MCF 10A (cell line): ENCODE data around the gene CCDC197. TPM values are rescaled to one million over a fixed set of nuclear protein-coding genes. Genes with fewer than 3 reads are reported as not detected.

Experiments used
- BruUV-seq: library from RNA; stranded (reverse); fragments of 400-500 nt; replicated peaks from 2 replicates; lab custom pipeline; 2021; lab: Mats Ljungman, UMichigan
- CTCF ChIA-PET: fragments of 300-600 bp; sonication (Branson Sonifier 250); formaldehyde crosslinking; extraction: SDS; loops from one replicate; lab custom pipeline; 2021; ENCODE audit warnings: antibody characterized with exemption, inconsistent platforms; lab: Yijun Ruan, JAX
- POLR2A ChIA-PET: fragments of 300-600, 350-650 bp; sonication (Branson Sonifier 250); formaldehyde crosslinking; extraction: SDS; loops from one replicate; lab custom pipeline; 2020; ENCODE audit warnings: antibody characterized with exemption, inconsistent platforms; lab: Yijun Ruan, JAX
- DNase-seq: peaks from one replicate; pipeline ENCODE4 v3.0.0-alpha.2; 2018; ENCODE audit not compliant: unreplicated experiment
- H3K27ac Mint-ChIP-seq: one replicate; pipeline ENCODE4 v1.8.0; 2022; ENCODE audit warnings: mild to moderate bottlenecking, low read depth, mixed read lengths; ENCODE audit not compliant: unreplicated experiment
- H3K27me3 Mint-ChIP-seq: one replicate; pipeline ENCODE4 v1.8.0; 2022; ENCODE audit warnings: mixed read lengths; ENCODE audit not compliant: insufficient read depth, unreplicated experiment
- H3K36me3 Mint-ChIP-seq: one replicate; pipeline ENCODE4 v1.8.0; 2022; ENCODE audit warnings: mild to moderate bottlenecking, moderate library complexity, mixed read lengths; ENCODE audit not compliant: insufficient read depth, unreplicated experiment
- H3K4me1 Mint-ChIP-seq: one replicate; pipeline ENCODE4 v1.8.0; 2022; ENCODE audit warnings: mixed read lengths; ENCODE audit not compliant: insufficient read depth, unreplicated experiment
- H3K4me3 Mint-ChIP-seq: one replicate; pipeline ENCODE4 v1.8.0; 2022; ENCODE audit warnings: mild to moderate bottlenecking, moderate library complexity, mixed read lengths; ENCODE audit not compliant: unreplicated experiment
- H3K9me3 Mint-ChIP-seq: one replicate; pipeline ENCODE4 v1.8.0; 2022; ENCODE audit warnings: mixed read lengths; ENCODE audit not compliant: unreplicated experiment
- CTCF ChIP-seq: fragments of 200-600 bp; IDR thresholded peaks from one replicate; pipeline ENCODE4 v1.8.0; 2022; ENCODE audit warnings: antibody characterized with exemption, mild to moderate bottlenecking; ENCODE audit not compliant: unreplicated experiment
- intact Hi-C: fragments of 100-400 bp; cut with micrococcal nuclease; formaldehyde crosslinking; loops from 2 replicates; pipeline ENCODE4 v1.14.1; 2022
- total RNA-seq: library from RNA; stranded (reverse); gene quantifications from 2 replicates; pipeline ENCODE4 v1.2.3, GENCODE V29; 2022

CCDC197 gene
- total RNA-seq, 1 experiment from 2014 or later, result not detected

- CTCF ChIA-PET, result interaction anchor here (1.0 kb wide), 1 partner anchor 9 kb away, joined by 3 read pairs; no protein-coding TSS in a partner anchor
- Mint-ChIP-seq H3K9me3 (no peaks in the 10 kb centered on the region), H3K4me1 (peaks cover 5% of the 10 kb centered on the region), H3K36me3 (no peaks in the 10 kb centered on the region), H3K4me3 (no peak overlapping the region), H3K27ac (no peak overlapping the region), H3K27me3 (no peaks in the 10 kb centered on the region)
- DNase-seq, result peak; percentile 11
- no TSS peak for BruUV-seq
- POLR2A ChIA-PET, result no interaction called here
- intact Hi-C loops, result no loop called here
- TF ChIP-seq CTCF, result no peak
Observed at GRCh38 chr14:93986955-93987354, 10.1 kb upstream of the CCDC197 start.

- peak; percentile 44 for DNase-seq
- CTCF ChIA-PET, result interaction anchor here (1.0 kb wide), 1 partner anchor 9 kb away, joined by 3 read pairs; no protein-coding TSS in a partner anchor
- no peak for TF ChIP-seq CTCF
- POLR2A ChIA-PET, result no interaction called here
- peaks cover 5% of the 10 kb centered on the region for H3K4me1 Mint-ChIP-seq
- H3K4me3 Mint-ChIP-seq, result no peak overlapping the region
- no peaks in the 10 kb centered on the region for H3K27me3 Mint-ChIP-seq
- H3K36me3 Mint-ChIP-seq, result no peaks in the 10 kb centered on the region
- intact Hi-C loops, result no loop called here
- H3K9me3 Mint-ChIP-seq, result no peaks in the 10 kb centered on the region
- no peak overlapping the region for H3K27ac Mint-ChIP-seq
- no TSS peak for BruUV-seq
Observed at GRCh38 chr14:93987376-93987775, 9.7 kb upstream of the CCDC197 start.

GRCh38 chr14:93987815-93988476, 9.2 kb upstream of the CCDC197 start:
- intact Hi-C loops, result no loop called here
- ChIA-PET CTCF (interaction anchor here (1.0 kb wide), 1 partner anchor 8 kb away, joined by 3 read pairs; no protein-coding TSS in a partner anchor), POLR2A (no interaction called here)
- no TSS peak for BruUV-seq
- H3K4me1 Mint-ChIP-seq, result peaks cover 5% of the 10 kb centered on the region
- no peaks in the 10 kb centered on the region for H3K36me3 Mint-ChIP-seq
- TF ChIP-seq CTCF, result no peak
- no peaks in the 10 kb centered on the region for H3K9me3 Mint-ChIP-seq
- DNase-seq, result no peak
- no peak overlapping the region for H3K4me3 Mint-ChIP-seq
- no peaks in the 10 kb centered on the region for H3K27me3 Mint-ChIP-seq
- no peak overlapping the region for H3K27ac Mint-ChIP-seq

- Mint-ChIP-seq H3K36me3 (no peaks in the 10 kb centered on the region), H3K4me3 (no peak overlapping the region), H3K4me1 (peaks cover 8% of the 10 kb centered on the region), H3K27ac (no peak overlapping the region), H3K9me3 (no peaks in the 10 kb centered on the region), H3K27me3 (no peaks in the 10 kb centered on the region)
- no TSS peak for BruUV-seq
- TF ChIP-seq CTCF, result no peak
- POLR2A ChIA-PET, result interaction anchor here (1.1 kb wide), 1 partner anchor 13 kb away, joined by 7 read pairs; the partner anchor contains the start of gene ASB2
- DNase-seq, result no peak
- CTCF ChIA-PET, result interaction anchor here (1.3 kb wide), 1 partner anchor 11 kb away, joined by 6 read pairs; no protein-coding TSS in a partner anchor
- intact Hi-C loops, result no loop called here
Observed at GRCh38 chr14:93989939-93990338, 7.2 kb upstream of the CCDC197 start.
